GM10266 (cell line): ENCODE results near the gene SCAF1.

Experiments used
- DNase-seq: peaks from one replicate; pipeline ENCODE4 v3.0.0; 2012; ENCODE audit errors: extremely low spot score
- TF ChIP-seq, protein P1 (sequence below): IDR thresholded peaks from 2 replicates; pipeline ENCODE4 v1.5.1; 2012; ENCODE audit warnings: mild to moderate bottlenecking, low read depth; ENCODE audit not compliant: control insufficient read depth, insufficient read depth; ENCODE audit errors: missing control alignments

The SCAF1 gene

DNA sequence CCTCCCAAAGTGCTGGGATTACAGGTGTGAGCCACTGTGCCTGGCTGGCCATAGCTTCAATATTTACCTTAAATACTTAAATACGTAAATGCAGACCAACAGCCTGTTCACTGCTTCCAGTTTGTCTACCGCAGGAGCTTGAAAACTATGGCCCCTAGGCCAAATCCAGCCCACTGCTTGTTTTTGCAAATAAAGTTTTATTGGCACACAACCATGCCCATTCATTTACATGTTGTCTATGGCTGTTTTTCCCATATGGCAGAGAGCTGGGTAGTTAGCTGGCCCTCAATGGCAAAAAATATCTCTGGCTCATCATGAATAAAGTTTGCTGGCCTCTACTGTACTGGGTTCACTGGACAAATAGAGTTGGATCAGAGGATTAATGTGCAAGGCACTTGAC, 39.2 kb upstream of the SCAF1 start:
- no peak for DNase-seq
- TF ChIP-seq, protein P1, sequence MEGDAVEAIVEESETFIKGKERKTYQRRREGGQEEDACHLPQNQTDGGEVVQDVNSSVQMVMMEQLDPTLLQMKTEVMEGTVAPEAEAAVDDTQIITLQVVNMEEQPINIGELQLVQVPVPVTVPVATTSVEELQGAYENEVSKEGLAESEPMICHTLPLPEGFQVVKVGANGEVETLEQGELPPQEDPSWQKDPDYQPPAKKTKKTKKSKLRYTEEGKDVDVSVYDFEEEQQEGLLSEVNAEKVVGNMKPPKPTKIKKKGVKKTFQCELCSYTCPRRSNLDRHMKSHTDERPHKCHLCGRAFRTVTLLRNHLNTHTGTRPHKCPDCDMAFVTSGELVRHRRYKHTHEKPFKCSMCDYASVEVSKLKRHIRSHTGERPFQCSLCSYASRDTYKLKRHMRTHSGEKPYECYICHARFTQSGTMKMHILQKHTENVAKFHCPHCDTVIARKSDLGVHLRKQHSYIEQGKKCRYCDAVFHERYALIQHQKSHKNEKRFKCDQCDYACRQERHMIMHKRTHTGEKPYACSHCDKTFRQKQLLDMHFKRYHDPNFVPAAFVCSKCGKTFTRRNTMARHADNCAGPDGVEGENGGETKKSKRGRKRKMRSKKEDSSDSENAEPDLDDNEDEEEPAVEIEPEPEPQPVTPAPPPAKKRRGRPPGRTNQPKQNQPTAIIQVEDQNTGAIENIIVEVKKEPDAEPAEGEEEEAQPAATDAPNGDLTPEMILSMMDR = no peak

DNA sequence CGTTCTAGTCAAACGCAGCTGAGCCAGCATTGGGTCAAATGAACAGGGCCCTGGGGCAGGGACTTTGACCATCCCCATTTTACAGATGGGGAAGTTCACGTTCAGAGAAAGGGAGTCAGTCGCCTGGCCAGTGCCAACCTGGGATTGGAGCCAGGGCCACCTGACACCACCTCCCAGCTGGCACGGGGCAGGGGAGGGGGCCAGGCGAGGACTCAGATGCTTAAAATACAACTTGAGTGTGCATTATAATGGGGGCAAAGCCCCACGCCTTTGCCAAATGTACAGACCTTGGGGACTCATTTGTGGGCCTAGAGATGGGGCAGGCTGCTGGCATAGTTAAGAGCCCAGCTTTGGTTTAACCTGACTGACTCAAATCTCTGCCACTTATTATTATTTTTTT, 36.4 kb upstream of the SCAF1 start:
- DNase-seq = no peak
- TF ChIP-seq, protein P1 = no peak

DNA sequence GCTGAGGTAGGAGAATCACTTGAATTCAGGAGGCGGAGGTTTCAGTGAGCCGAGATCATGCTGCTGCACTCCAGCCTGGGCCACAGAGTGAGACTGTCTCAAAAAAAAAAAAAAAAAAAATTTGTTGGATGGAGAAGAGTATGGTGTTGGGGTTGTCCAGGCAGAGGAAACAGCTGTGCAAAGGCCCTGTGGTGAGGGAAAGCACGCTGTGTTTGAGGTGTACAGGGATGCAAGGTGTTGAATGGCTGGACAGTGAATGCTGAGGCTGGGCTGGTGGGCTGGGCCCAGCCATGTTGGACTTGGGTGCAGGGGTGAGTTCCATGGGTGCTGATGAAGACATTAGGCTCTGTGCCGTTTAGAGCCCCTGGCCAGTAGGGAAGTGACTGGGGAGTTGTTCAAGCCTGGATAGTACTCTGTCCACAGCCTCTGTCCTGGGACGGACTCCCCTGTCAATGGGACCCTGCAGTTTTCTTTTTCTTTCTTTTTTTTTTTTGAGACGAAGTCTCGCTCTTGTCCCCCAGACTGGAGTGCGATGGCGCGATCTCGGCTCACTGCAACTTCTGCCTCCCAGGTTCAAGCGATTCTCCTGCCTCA, 32.4 kb upstream of the SCAF1 start:
- no peak for DNase-seq
- TF ChIP-seq, protein P1 = no peak

DNA sequence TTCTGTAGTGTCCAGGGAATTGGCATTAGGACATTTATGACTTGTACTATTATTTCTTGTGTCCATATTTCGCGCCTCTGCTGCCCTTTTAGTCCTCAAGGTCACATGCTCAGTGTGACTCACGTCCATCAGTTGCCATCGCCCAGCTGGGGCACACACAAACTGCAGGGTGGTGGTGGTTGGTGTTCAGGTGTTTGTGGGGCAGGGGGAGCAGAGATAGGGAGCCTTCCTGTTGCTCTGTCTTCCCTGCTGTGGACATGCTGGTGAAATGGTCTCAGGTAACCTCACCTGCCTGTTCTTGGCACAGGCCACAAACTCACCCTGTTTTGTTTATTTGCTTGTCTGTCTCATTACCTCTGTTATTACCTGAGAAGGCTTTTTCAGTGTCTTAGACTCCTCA, 28.6 kb upstream of the SCAF1 start:
- no peak for DNase-seq
- TF ChIP-seq, protein P1 = no peak

DNA sequence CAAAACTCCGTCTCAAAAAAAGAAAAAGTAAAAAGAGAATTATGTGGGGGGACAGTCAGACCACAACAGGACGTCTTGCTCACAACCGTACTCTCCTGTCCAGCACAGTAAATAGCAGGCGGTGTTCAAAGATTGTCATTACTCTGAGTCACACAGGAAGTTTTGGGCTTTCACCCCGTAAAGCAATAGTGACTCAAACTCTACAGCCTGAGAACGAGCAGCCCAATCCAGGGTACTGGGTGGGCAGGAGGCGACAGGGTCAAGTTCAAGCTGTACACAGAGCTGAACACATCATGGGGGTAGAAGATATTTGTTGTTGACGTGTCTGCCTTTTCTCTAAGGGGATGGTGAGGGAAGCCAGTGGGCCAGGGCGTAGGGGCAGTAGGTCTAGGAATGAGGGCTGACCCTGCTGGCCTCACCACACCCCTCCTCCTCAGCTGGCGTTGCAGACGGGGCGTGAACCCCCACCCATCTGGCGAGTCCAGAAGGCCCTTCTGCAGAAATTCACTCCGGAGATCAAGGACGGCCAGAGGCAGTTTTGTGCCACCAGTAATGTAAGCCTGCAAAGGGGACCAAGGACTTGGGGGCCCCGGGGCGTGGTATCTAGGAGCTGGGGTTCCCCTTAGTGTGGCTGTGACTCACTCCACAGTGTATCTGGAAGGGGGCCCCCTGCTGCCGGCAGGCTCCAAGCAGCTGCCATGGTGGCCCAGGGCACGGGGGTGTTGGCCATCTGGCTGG, 27.7 kb upstream of the SCAF1 start:
- no peak for DNase-seq
- TF ChIP-seq, protein P1 = no peak

DNA sequence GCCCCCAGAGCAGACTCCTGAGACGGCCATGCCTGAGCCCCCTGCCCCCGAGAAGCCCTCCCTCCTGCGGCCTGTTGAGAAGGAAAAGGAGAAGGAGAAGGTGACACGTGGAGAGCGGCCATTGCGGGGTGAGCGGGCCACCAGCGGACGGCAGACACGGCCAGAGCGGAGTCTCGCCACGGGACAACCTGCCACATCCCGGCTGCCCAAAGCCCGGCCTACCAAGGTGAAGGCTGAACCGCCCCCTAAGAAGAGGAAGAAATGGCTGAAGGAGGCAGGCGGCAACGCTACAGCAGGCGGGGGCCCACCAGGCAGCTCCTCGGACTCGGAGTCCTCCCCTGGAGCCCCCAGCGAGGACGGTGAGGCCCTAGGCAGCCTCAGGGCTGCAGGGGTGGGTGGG, 26.1 kb upstream of the SCAF1 start:
- no peak for DNase-seq
- TF ChIP-seq, protein P1 = no peak

DNA sequence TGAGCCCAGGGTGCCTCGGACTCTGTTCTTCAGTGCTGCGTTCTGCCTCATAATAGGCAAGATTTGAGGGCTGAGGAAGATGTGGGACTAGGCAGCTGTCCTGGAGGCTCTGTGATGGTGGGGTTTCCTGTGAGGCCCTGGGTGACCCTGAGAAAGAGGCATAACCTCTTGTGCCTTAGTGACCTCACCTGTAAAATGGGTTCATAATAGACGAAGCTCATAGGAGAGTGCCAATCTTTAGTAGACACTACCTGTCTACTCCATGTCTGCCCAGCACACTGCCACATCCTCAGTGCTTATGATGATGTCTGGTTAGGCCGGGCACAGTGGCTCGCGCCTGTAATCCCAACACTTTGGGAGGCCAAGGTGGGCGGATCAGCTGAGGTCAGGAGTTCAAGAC, 25.5 kb upstream of the SCAF1 start:
- DNase-seq = no peak
- TF ChIP-seq, protein P1 = no peak
